Trophoblast cell (in vitro differentiated cells and primary cell): ENCODE measurements around the gene TNIK.

Experiments used
- DNase-seq, 2 donors: peaks; one replicate each; pipeline ENCODE4 v3.0.0-alpha.2; 2016
- H2AFZ ChIP-seq: 2 replicates; pipeline ENCODE4 v1.6.1; 2013; ENCODE audit warnings: low read length, moderate library complexity, mild to moderate bottlenecking; ENCODE audit not compliant: insufficient read depth, poor library complexity
- H2AK5ac ChIP-seq: 2 replicates; pipeline ENCODE4 v1.6.1; 2013; ENCODE audit warnings: mild to moderate bottlenecking, low read length
- H2BK120ac ChIP-seq: 2 replicates; pipeline ENCODE4 v1.6.1; 2013; ENCODE audit warnings: low read length, mild to moderate bottlenecking, moderate library complexity; ENCODE audit not compliant: insufficient read depth, poor library complexity
- H2BK12ac ChIP-seq: 2 replicates; pipeline ENCODE4 v1.6.1; 2013; ENCODE audit warnings: mild to moderate bottlenecking, low read length, moderate library complexity
- H2BK5ac ChIP-seq: 2 replicates; pipeline ENCODE4 v1.6.1; 2013; ENCODE audit warnings: low read length, low read depth, moderate library complexity, mild to moderate bottlenecking; ENCODE audit not compliant: poor library complexity
- H3K14ac ChIP-seq: 2 replicates; pipeline ENCODE4 v1.6.1; 2013; ENCODE audit warnings: mild to moderate bottlenecking, low read length
- H3K18ac ChIP-seq: 2 replicates; pipeline ENCODE4 v1.6.1; 2013; ENCODE audit warnings: mild to moderate bottlenecking, low read length
- H3K23ac ChIP-seq: 2 replicates; pipeline ENCODE4 v1.6.1; 2013; ENCODE audit warnings: low read length
- H3K27ac ChIP-seq: 2 replicates; pipeline ENCODE4 v1.5.1; 2013; ENCODE audit warnings: low read depth, mild to moderate bottlenecking, inconsistent platforms, low read length, moderate library complexity
- H3K27me3 ChIP-seq: 2 replicates; pipeline ENCODE4 v1.6.1; 2013; ENCODE audit warnings: inconsistent platforms, mild to moderate bottlenecking, low read length, moderate library complexity; ENCODE audit not compliant: insufficient read depth
- H3K36me3 ChIP-seq, 2 experiments: 1 replicate in 1 of 2; 2 replicates in 1 of 2; pipeline ENCODE4 v1.6.1; 2013; ENCODE audit warnings: low read length in 2 of 2, mild to moderate bottlenecking in 2 of 2, moderate library complexity in 1 of 2; ENCODE audit not compliant: insufficient read depth in 2 of 2, control insufficient read depth in 1 of 2
- H3K4ac ChIP-seq: 2 replicates; pipeline ENCODE4 v1.6.1; 2013; ENCODE audit warnings: low read depth, mild to moderate bottlenecking, low read length, moderate library complexity
- H3K4me1 ChIP-seq, 2 experiments: 1 replicate in 1 of 2; 2 replicates in 1 of 2; pipeline ENCODE4 v1.6.1; 2013; ENCODE audit warnings: low read length in 2 of 2, mild to moderate bottlenecking in 2 of 2, moderate library complexity in 1 of 2; ENCODE audit not compliant: insufficient read depth in 2 of 2, control insufficient read depth in 1 of 2
- H3K4me2 ChIP-seq: 2 replicates; pipeline ENCODE4 v1.6.1; 2013; ENCODE audit warnings: inconsistent platforms, mild to moderate bottlenecking, low read length, moderate library complexity
- H3K4me3 ChIP-seq: 2 replicates; pipeline ENCODE4 v1.5.1; 2013; ENCODE audit warnings: mild to moderate bottlenecking, low read depth, low read length, inconsistent platforms
- H3K79me1 ChIP-seq: one replicate; pipeline ENCODE4 v1.6.1; 2013; ENCODE audit warnings: low read length
- H3K79me2 ChIP-seq: 2 replicates; pipeline ENCODE4 v1.6.1; 2013; ENCODE audit warnings: low read length, mild to moderate bottlenecking; ENCODE audit not compliant: control insufficient read depth, insufficient read depth, poor library complexity
- H3K9ac ChIP-seq: 2 replicates; pipeline ENCODE4 v1.6.1; 2013; ENCODE audit warnings: mild to moderate bottlenecking, low read length
- H3K9me3 ChIP-seq: 2 replicates; pipeline ENCODE4 v1.6.1; 2013; ENCODE audit warnings: low read depth, mild to moderate bottlenecking, control low read depth, inconsistent platforms, low read length; ENCODE audit not compliant: insufficient read depth
- H4K12ac ChIP-seq: 2 replicates; pipeline ENCODE4 v1.6.1; 2013; ENCODE audit warnings: low read depth, mild to moderate bottlenecking, low read length, moderate library complexity
- H4K8ac ChIP-seq: 2 replicates; pipeline ENCODE4 v1.6.1; 2013; ENCODE audit warnings: low read depth, mild to moderate bottlenecking, low read length, moderate library complexity
- H4K91ac ChIP-seq: one replicate; pipeline ENCODE4 v1.6.1; 2013; ENCODE audit warnings: low read depth, mild to moderate bottlenecking, low read length, moderate library complexity
- WGBS: extraction: QIAGEN DNeasy Blood & Tissue Kit; methylation state at CpG from one replicate; pipeline ENCODE4 v1.1.7; 2013; ENCODE audit warnings: missing lambda C conversion rate; ENCODE audit not compliant: insufficient read length, insufficient coverage; ENCODE audit errors: extremely low coverage; 5-methylcytosine and 5-hydroxymethylcytosine counted together

The TNIK gene

DNA sequence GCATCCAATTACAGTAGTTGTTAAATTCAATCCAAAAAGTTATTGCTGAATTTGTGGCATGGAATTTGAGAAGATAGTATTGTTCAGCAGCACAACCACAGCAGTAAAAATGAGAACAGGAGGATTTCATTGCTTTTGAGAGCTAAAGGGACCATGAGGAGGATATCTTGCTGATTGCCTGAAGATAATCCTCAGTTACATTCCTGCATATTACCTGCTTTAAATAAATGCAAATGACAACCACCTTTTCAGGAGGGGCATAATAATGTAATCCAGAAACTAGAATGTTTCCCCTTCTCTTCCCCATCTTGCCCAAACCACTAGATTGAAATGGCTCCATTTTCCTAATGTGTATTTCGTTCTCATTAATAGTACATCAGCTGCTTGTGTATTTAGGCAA, 398.5 kb downstream of the TNIK start:
- H4K91ac ChIP-seq, result no peak overlapping the region
- H3K23ac ChIP-seq, result no peak overlapping the region
- WGBS, result no CpG with 5 or more reads among the region's 1 CpG
- no peak overlapping the region for H2AK5ac ChIP-seq
- H2BK5ac ChIP-seq, result no peak overlapping the region
- no peak overlapping the region for H2BK120ac ChIP-seq
- H3K4me3 ChIP-seq, result no peak overlapping the region
- no peak overlapping the region for H3K4ac ChIP-seq
- no peaks in the 10 kb centered on the region for H3K36me3 ChIP-seq
- H3K18ac ChIP-seq, result no peak overlapping the region
- H4K8ac ChIP-seq, result no peak overlapping the region
- H3K27me3 ChIP-seq, result no peaks in the 10 kb centered on the region
- no peaks in the 10 kb centered on the region for H3K9me3 ChIP-seq
- no peaks in the 10 kb centered on the region for H3K79me2 ChIP-seq
- H2AFZ ChIP-seq, result no peak overlapping the region
- H4K12ac ChIP-seq, result no peak overlapping the region
- no peak overlapping the region for H3K9ac ChIP-seq
- no peak for DNase-seq
- H3K14ac ChIP-seq, result no peak overlapping the region
- no peak overlapping the region for H3K4me2 ChIP-seq
- H3K27ac ChIP-seq, result no peak overlapping the region
- no peaks in the 10 kb centered on the region for H3K79me1 ChIP-seq
- H2BK12ac ChIP-seq, result no peak overlapping the region
- H3K4me1 ChIP-seq, result no peaks in the 10 kb centered on the region

DNA sequence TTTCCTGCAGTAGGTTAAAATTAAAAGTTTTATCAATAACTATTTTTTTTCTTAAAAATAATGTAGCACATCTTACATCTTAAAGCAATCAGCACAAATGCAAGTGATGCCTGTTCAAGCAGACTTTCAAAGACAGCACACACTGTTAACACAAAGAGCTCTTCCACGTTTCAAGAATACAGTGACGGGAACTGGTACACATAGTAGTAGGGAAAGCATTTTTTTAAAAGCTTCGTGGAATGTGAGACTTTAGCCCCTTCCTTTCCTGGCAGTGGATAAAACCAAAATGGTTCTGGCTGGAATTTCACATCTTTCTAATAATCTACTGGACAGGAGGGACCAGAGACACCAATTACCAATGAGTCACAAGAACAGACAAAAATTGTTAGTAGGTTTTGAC, 400.2 kb downstream of the TNIK start:
- no peak overlapping the region for H2AK5ac ChIP-seq
- no peak overlapping the region for H3K4ac ChIP-seq
- H2BK5ac ChIP-seq, result no peak overlapping the region
- no peak overlapping the region for H2BK12ac ChIP-seq
- H3K27ac ChIP-seq, result no peak overlapping the region
- H3K9ac ChIP-seq, result no peak overlapping the region
- no peaks in the 10 kb centered on the region for H3K36me3 ChIP-seq
- H4K12ac ChIP-seq, result no peak overlapping the region
- H3K23ac ChIP-seq, result no peak overlapping the region
- no peak overlapping the region for H2BK120ac ChIP-seq
- H3K18ac ChIP-seq, result no peak overlapping the region
- no peak overlapping the region for H4K8ac ChIP-seq
- no peaks in the 10 kb centered on the region for H3K9me3 ChIP-seq
- no peak overlapping the region for H3K14ac ChIP-seq
- H3K79me2 ChIP-seq, result no peaks in the 10 kb centered on the region
- no peak overlapping the region for H4K91ac ChIP-seq
- no peaks in the 10 kb centered on the region for H3K4me1 ChIP-seq
- no peaks in the 10 kb centered on the region for H3K27me3 ChIP-seq
- H3K79me1 ChIP-seq, result no peaks in the 10 kb centered on the region
- H3K4me3 ChIP-seq, result no peak overlapping the region
- no peak for DNase-seq
- no CpG with 5 or more reads among the region's 3 CpGs for WGBS
- no peak overlapping the region for H2AFZ ChIP-seq
- no peak overlapping the region for H3K4me2 ChIP-seq

DNA sequence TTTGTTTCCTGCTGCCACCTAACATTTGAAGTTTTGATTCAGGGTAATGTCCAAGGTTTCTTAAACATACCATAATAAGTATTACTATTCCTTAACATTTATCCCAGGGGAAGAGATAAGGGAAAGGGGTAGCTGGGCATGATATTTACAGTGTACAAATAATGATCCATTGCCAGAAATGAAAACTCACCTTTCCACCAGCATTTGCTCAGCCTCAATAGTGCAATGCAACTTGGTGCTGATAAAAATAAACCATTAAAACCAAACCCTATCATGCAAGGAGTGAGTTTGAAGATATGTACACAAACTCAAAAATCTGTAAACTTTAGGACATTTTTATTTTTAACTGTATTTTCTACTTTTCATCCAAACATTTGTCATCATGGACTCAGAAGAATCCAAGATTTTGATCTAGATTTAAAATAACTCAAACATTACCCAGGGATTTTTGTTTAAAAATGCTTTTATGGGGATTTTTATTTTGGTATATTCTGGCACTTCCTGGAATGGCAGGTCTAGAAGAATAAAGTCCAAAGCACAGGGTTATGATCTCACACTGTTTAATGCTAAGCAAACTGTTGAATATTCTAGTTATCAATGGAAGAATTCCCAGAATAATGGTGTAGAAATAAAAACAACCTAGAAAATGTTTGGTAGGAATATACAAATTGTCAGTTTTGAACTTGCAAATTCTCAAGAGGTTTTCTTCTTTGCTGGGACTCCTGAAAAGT, 401.2 kb downstream of the TNIK start:
- Histone ChIP-seq H4K12ac (no peak overlapping the region), H2BK5ac (no peak overlapping the region), H3K4ac (no peak overlapping the region), H4K91ac (no peak overlapping the region), H3K4me1 (no peaks in the 10 kb centered on the region), H2BK12ac (no peak overlapping the region), H3K9me3 (no peaks in the 10 kb centered on the region), H3K14ac (no peak overlapping the region), H2BK120ac (no peak overlapping the region), H3K79me2 (no peaks in the 10 kb centered on the region), H3K4me2 (no peak overlapping the region), H3K79me1 (no peaks in the 10 kb centered on the region), H3K9ac (no peak overlapping the region), H2AFZ (no peak overlapping the region), H3K18ac (no peak overlapping the region), H3K27ac (no peak overlapping the region), H4K8ac (no peak overlapping the region), H2AK5ac (no peak overlapping the region), H3K4me3 (no peak overlapping the region), H3K23ac (no peak overlapping the region), H3K27me3 (no peaks in the 10 kb centered on the region), H3K36me3 (no peaks in the 10 kb centered on the region)
- DNase-seq, result no peak

DNA sequence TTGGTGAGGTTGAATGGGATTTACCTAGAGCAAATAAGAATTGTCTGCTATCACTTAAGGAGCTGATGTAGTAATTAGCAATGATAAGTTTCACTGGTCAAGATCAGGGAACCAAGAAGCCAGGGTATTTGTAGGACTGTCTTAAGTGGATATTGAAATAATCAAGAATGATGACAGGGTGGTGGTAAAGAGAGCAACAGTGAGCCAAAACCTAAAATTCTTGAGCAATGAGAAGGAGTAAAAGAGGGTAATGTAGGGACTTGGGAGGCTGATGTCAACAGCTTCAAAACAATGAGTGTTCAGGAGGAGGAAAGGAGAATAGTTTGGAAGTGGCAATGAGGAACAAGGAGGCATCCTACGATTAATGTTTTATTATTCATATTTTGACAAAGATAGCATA, 402.1 kb downstream of the TNIK start:
- DNase-seq, result no peak
- H4K8ac ChIP-seq, result no peak overlapping the region
- H3K36me3 ChIP-seq, result no peaks in the 10 kb centered on the region
- H3K79me1 ChIP-seq, result no peaks in the 10 kb centered on the region
- no peak overlapping the region for H3K27ac ChIP-seq
- no peak overlapping the region for H3K23ac ChIP-seq
- no peaks in the 10 kb centered on the region for H3K9me3 ChIP-seq
- no peaks in the 10 kb centered on the region for H3K4me1 ChIP-seq
- H2AFZ ChIP-seq, result no peak overlapping the region
- no peak overlapping the region for H2BK12ac ChIP-seq
- H2BK5ac ChIP-seq, result no peak overlapping the region
- H3K4me2 ChIP-seq, result no peak overlapping the region
- H3K4ac ChIP-seq, result no peak overlapping the region
- H3K14ac ChIP-seq, result no peak overlapping the region
- WGBS, result no CpG with 5 or more reads among the region's 1 CpG
- H3K27me3 ChIP-seq, result no peaks in the 10 kb centered on the region
- H2BK120ac ChIP-seq, result no peak overlapping the region
- H2AK5ac ChIP-seq, result no peak overlapping the region
- no peak overlapping the region for H4K12ac ChIP-seq
- H3K79me2 ChIP-seq, result no peaks in the 10 kb centered on the region
- H3K18ac ChIP-seq, result no peak overlapping the region
- H3K9ac ChIP-seq, result no peak overlapping the region
- no peak overlapping the region for H4K91ac ChIP-seq
- H3K4me3 ChIP-seq, result no peak overlapping the region
